Stimulated activated CD4-positive, alpha-beta T cell treated with anti-CD3 and anti-CD28 coated beads, Interleukin-2, amount 100 ng/mL, for 4 hours (primary cell): ENCODE data around the gene ZYG11B.
"Not testable (repeated sequence)": the region's sequence is repeated elsewhere in the genome, so short reads cannot be mapped to it uniquely, and the experiment has no call there.

ENCODE experiments used
- DNase-seq: peaks from one replicate; pipeline ENCODE4 v3.0.0-alpha.2; 2020; ENCODE audit warnings: low read depth

The ZYG11B gene

GRCh38 chr1:52852854-52853253 is 126.6 kb downstream of the ZYG11B start:
- DNase-seq = no peak

GRCh38 chr1:52855584-52855983 is 129.3 kb downstream of the ZYG11B start:
- no peak for DNase-seq

- no peak for DNase-seq
Measured at GRCh38 chr1:52856026-52856425, 129.8 kb downstream of the ZYG11B start.

- no peak for DNase-seq
Measured at GRCh38 chr1:52857443-52857842, 131.2 kb downstream of the ZYG11B start.

GRCh38 chr1:52862666-52863458 is 136.6 kb downstream of the ZYG11B start:
- DNase-seq = no peak

GRCh38 chr1:52867087-52867863 is 141.0 kb downstream of the ZYG11B start:
- DNase-seq = no peak

GRCh38 chr1:52869727-52870126 is 143.5 kb downstream of the ZYG11B start:
- DNase-seq = not testable (repeated sequence)

GRCh38 chr1:52876843-52877242 is 150.6 kb downstream of the ZYG11B start:
- no peak for DNase-seq
